GM12878 (cell line): ENCODE data around the gene ZNF618. TPM values are rescaled to one million over a fixed set of nuclear protein-coding genes. Genes with fewer than 3 reads are reported as not detected.

ENCODE experiments used
- ATAC-seq: fragments of 200-7000 bp; cut with Tn5 transposase; 3 replicates; pipeline ENCODE4 v1.9.1; 2020; ENCODE audit warnings: mild to moderate bottlenecking, moderate library complexity
- BruUV-seq: library from RNA; stranded (reverse); fragments of 400-500 nt; replicated peaks from 2 replicates; lab custom pipeline; 2021; lab: Mats Ljungman, UMichigan
- CTCF ChIA-PET: fragments of 300-600 bp; sonication (Branson Sonifier 250); formaldehyde crosslinking; extraction: SDS; loops from one replicate; lab custom pipeline; 2021; ENCODE audit warnings: inconsistent platforms; lab: Yijun Ruan, JAX
- POLR2A ChIA-PET: fragments of 350-600 bp; formaldehyde crosslinking; extraction: SDS; loops from one replicate; lab custom pipeline; 2021; ENCODE audit warnings: inconsistent platforms; lab: Charles Lee
- RAD21 ChIA-PET: fragments of 300-600 bp; sonication (Branson Sonifier 250); formaldehyde crosslinking; loops from one replicate; lab custom pipeline; 2023; ENCODE audit warnings: antibody characterized with exemption; ENCODE audit not compliant: unreplicated experiment; lab: Charles Lee
- SMC1A ChIA-PET: fragments of 300-600 bp; sonication (Branson Sonifier 250); formaldehyde crosslinking; loops from one replicate; lab custom pipeline; 2023; ENCODE audit not compliant: unreplicated experiment, uncharacterized antibody; lab: Charles Lee
- DNase-seq: peaks from one replicate; pipeline ENCODE4 v3.0.0-alpha.2; 2011; ENCODE audit warnings: low read depth, low spot score
- FAIRE-seq: peaks from 3 replicates; lab custom pipeline; 2011; peaks lifted over from hg19 to GRCh38; lab: Jason Lieb, UNC
- H2AFZ ChIP-seq: 2 replicates; pipeline ENCODE4 v1.6.0; 2011; ENCODE audit warnings: low read depth, low read length, control low read depth; ENCODE audit not compliant: control insufficient read depth
- H3K27ac ChIP-seq: 2 replicates; pipeline ENCODE4 v1.5.1; 2011; ENCODE audit warnings: control low read depth; ENCODE audit not compliant: control insufficient read depth, insufficient read depth
- H3K27me3 ChIP-seq, 2 experiments: replicated peaks in 1 of 2; 2 replicates each; pipeline versions ENCODE4 v1.6.0 to v1.6.1; 2011; ENCODE audit warnings: low read length in 1 of 2; ENCODE audit not compliant: control insufficient read depth in 2 of 2, insufficient read depth in 2 of 2
- H3K36me3 ChIP-seq, 2 experiments: 2 replicates each; pipeline ENCODE4 v1.5.1; 2011; ENCODE audit warnings: low read length in 1 of 2; ENCODE audit not compliant: control insufficient read depth in 2 of 2, insufficient read depth in 2 of 2
- H3K4me1 ChIP-seq: 2 replicates; pipeline ENCODE4 v1.6.1; 2011; ENCODE audit warnings: mild to moderate bottlenecking, low read length, moderate library complexity, mixed read lengths; ENCODE audit not compliant: control insufficient read depth, insufficient read depth
- H3K4me2 ChIP-seq: 2 replicates; pipeline ENCODE4 v1.6.0; 2011; ENCODE audit warnings: control low read depth; ENCODE audit not compliant: control insufficient read depth, insufficient read depth
- H3K4me3 ChIP-seq: fragments of 200-600 bp; sonication (generic); 2 replicates; pipeline ENCODE4 v1.5.1; 2016
- H3K79me2 ChIP-seq: 2 replicates; pipeline ENCODE4 v1.6.0; 2011; ENCODE audit warnings: low read length; ENCODE audit not compliant: control insufficient read depth, insufficient read depth
- H3K9ac ChIP-seq: 2 replicates; pipeline ENCODE4 v1.8.0; 2011; ENCODE audit warnings: low read length, control low read depth, mixed read lengths; ENCODE audit not compliant: control insufficient read depth, insufficient read depth
- H3K9me3 ChIP-seq: replicated peaks from 3 replicates; pipeline ENCODE4 v1.5.1; 2011; ENCODE audit warnings: mild to moderate bottlenecking, low read length; ENCODE audit not compliant: control insufficient read depth, insufficient read depth
- H4K20me1 ChIP-seq: 2 replicates; pipeline ENCODE4 v1.6.0; 2011; ENCODE audit not compliant: control insufficient read depth, insufficient read depth
- CHD2 ChIP-seq: IDR thresholded peaks from 2 replicates; pipeline ENCODE4 v1.6.1; 2011; ENCODE audit warnings: low read depth, low read length, improper control_type of control experiment, borderline replicate concordance
- IRF4 ChIP-seq: IDR thresholded peaks from 2 replicates; pipeline ENCODE4 v1.6.1; 2011; ENCODE audit warnings: low read depth, low read length
- RELB ChIP-seq: fragments of 450-650 bp; IDR thresholded peaks from 2 replicates; pipeline ENCODE4 v1.6.1; 2017; ENCODE audit warnings: low read depth, mild to moderate bottlenecking, moderate library complexity
- RUNX3 ChIP-seq: IDR thresholded peaks from 2 replicates; pipeline ENCODE4 v1.6.1; 2012; ENCODE audit warnings: low read length, inconsistent platforms
- SMAD1 ChIP-seq: fragments of 450-650 bp; IDR thresholded peaks from 2 replicates; pipeline ENCODE4 v1.6.1; 2018; ENCODE audit warnings: mild to moderate bottlenecking, low read depth; ENCODE audit not compliant: partially characterized antibody
- SMARCA5 ChIP-seq: fragments of 450-650 bp; IDR thresholded peaks from 2 replicates; pipeline ENCODE4 v1.6.1; 2017; ENCODE audit warnings: mild to moderate bottlenecking
- SPI1 ChIP-seq: IDR thresholded peaks from 2 replicates; pipeline ENCODE4 v1.6.1; 2011; ENCODE audit warnings: low read depth, mild to moderate bottlenecking, low read length, moderate library complexity, borderline replicate concordance; ENCODE audit not compliant: insufficient read depth
- TBL1XR1 ChIP-seq: IDR thresholded peaks from 2 replicates; pipeline ENCODE4 v1.6.1; 2012; ENCODE audit warnings: low read depth, low read length, improper control_type of control experiment
- ZBED1 ChIP-seq: IDR thresholded peaks from 2 replicates; pipeline ENCODE4 v1.6.1; 2016; ENCODE audit warnings: borderline replicate concordance
- WGBS: methylation state at CpG from one replicate; pipeline ENCODE4 v1.1.6; 2016; ENCODE audit warnings: low lambda C conversion rate; ENCODE audit not compliant: insufficient replicate concordance, insufficient coverage; ENCODE audit errors: missing lambda C conversion rate; 5-methylcytosine and 5-hydroxymethylcytosine counted together
- in situ Hi-C: fragments of 300-500 bp; cut with MboI; formaldehyde crosslinking; loops from 9 replicates; pipeline ENCODE4 v1.14.3; 2018; ENCODE audit warnings: mixed read lengths
- intact Hi-C: fragments of 100-400 bp; cut with micrococcal nuclease; formaldehyde crosslinking; loops from one replicate; pipeline ENCODE4 v1.14.2; 2022; ENCODE audit not compliant: unreplicated experiment
- polyA plus RNA-seq, 11 experiments: library from polyadenylated mRNA; depleted of rRNA in 4 of 11; unstranded in 6 of 11; stranded (reverse) in 5 of 11; fragments of >200 nt; fragmentation: Nextera tagmentation in 4 of 11; fragmentation: Illumina TruSeq in 1 of 11; extraction: Ambion mirVana in 4 of 11; extraction: Trizol in 1 of 11; gene quantifications; 1 replicate in 1 of 11; 2 replicates in 10 of 11; pipeline versions ENCODE4 v1.2.1 to v1.2.3, GENCODE V29; 2011 to 2016; ENCODE audit warnings: inconsistent platforms in 2 of 11, missing spikeins in 2 of 11, low read depth in 1 of 11
- total RNA-seq, 4 experiments: library from RNA; depleted of rRNA in 3 of 4; stranded (reverse); fragments of >200 nt in 3 of 4; fragmentation: Illumina TruSeq in 1 of 4; extraction: Trizol in 1 of 4; gene quantifications; 2 replicates each; pipeline versions ENCODE4 v1.2.1 to v1.2.3, GENCODE V29; 2013 to 2021

The ZNF618 gene
- total and polyA plus RNA-seq, 10 of the 15 experiments (the other 5 are each of a cell fraction or from before 2014, with no cell fraction given), result 0.01 to 0.24 (median 0.06) TPM; not detected in 2

- no peak for TF ChIP-seq RELB
- no peak for TF ChIP-seq SMAD1
- TF ChIP-seq CHD2, result no peak
- TF ChIP-seq SPI1, result no peak
- no peak for TF ChIP-seq ZBED1
- no peak for TF ChIP-seq TBL1XR1
- TF ChIP-seq, all 136 proteins: peak for 0
Observed at GRCh38 chr9:114086009-114086408, 209.9 kb downstream of the ZNF618 start (continued).

GRCh38 chr9:114086607-114087006 lies 210.5 kb downstream of the ZNF618 start:
- H3K9me3 ChIP-seq, result no peaks in the 10 kb centered on the region
- H3K36me3 ChIP-seq, result no peaks in the 10 kb centered on the region
- intact Hi-C loops (no loop called here), in situ Hi-C loops (loop anchor here (25.0 kb wide), 1 partner anchor 201 kb away; no protein-coding TSS in a partner anchor)
- no peak overlapping the region for H2AFZ ChIP-seq
- TF ChIP-seq IRF4 (no peak), RUNX3 (no peak), SMARCA5 (no peak)
- ChIA-PET POLR2A (no interaction called here), CTCF (no interaction called here), RAD21 (no interaction called here), SMC1A (no interaction called here)
- no peaks in the 10 kb centered on the region for H4K20me1 ChIP-seq
- peaks cover 0 to 5% of the 10 kb centered on the region in 2 experiments; a peak in 3 of 4 replicates for H3K27me3 ChIP-seq
- WGBS, result 0% methylated on average over 4 of the region's 4 CpGs
- H3K9ac ChIP-seq, result no peak overlapping the region
- H3K4me1 ChIP-seq, result no peaks in the 10 kb centered on the region
- H3K4me2 ChIP-seq, result no peak overlapping the region
- ATAC-seq (no peak), FAIRE-seq (no peak), DNase-seq (no peak)
- BruUV-seq, result no TSS peak
- H3K27ac ChIP-seq, result no peak overlapping the region
- no peak overlapping the region for H3K4me3 ChIP-seq
- no peaks in the 10 kb centered on the region for H3K79me2 ChIP-seq
